ENCODE results near the gene ANKFN1.
"Not testable (repeated sequence)": the region's sequence is repeated elsewhere in the genome, so short reads cannot be mapped to it uniquely, and the experiment has no call there.

Gene ANKFN1

GRCh38 chr17:56284482-56284881 lies 131.2 kb downstream of the ANKFN1 start:
- Mint-ChIP-seq H3K36me3 (no peaks in the 10 kb centered on the region), H3K9me3 (no peaks in the 10 kb centered on the region), H3K27ac (no peak overlapping the region), H3K27me3 (no peaks in the 10 kb centered on the region), H3K4me1 (no peaks in the 10 kb centered on the region), H3K4me3 (no peak overlapping the region)

- H3K4me3 Mint-ChIP-seq, H3K36me3 Mint-ChIP-seq, H3K27ac Mint-ChIP-seq, H3K27me3 Mint-ChIP-seq, H3K9me3 Mint-ChIP-seq: not testable (repeated sequence)
- peaks cover 29% of the 10 kb centered on the region for H3K4me1 Mint-ChIP-seq
Observed at GRCh38 chr17:56288786-56289185, 135.5 kb downstream of the ANKFN1 start.

GRCh38 chr17:56289321-56289720 lies 136.0 kb downstream of the ANKFN1 start:
- H3K27ac Mint-ChIP-seq: no peak overlapping the region

GRCh38 chr17:56290101-56290801 lies 137.0 kb downstream of the ANKFN1 start:
- Mint-ChIP-seq H3K27ac (peak overlapping the region; percentile 21), H3K9me3 (no peaks in the 10 kb centered on the region), H3K4me3 (peak overlapping the region; percentile 66), H3K4me1 (peaks cover 29% of the 10 kb centered on the region), H3K27me3 (no peaks in the 10 kb centered on the region), H3K36me3 (no peaks in the 10 kb centered on the region)

More at GRCh38 chr17:56289321-56289720, 136.0 kb downstream of the ANKFN1 start:
- no peaks in the 10 kb centered on the region for H3K36me3 Mint-ChIP-seq
- no peaks in the 10 kb centered on the region for H3K27me3 Mint-ChIP-seq
- no peak overlapping the region for H3K4me3 Mint-ChIP-seq
- no peaks in the 10 kb centered on the region for H3K9me3 Mint-ChIP-seq
- H3K4me1 Mint-ChIP-seq: peaks cover 29% of the 10 kb centered on the region

GRCh38 chr17:56290802-56291118 lies 137.5 kb downstream of the ANKFN1 start:
- H3K4me3 Mint-ChIP-seq: peak overlapping the region; percentile 66
- H3K4me1 Mint-ChIP-seq: peaks cover 34% of the 10 kb centered on the region
- H3K36me3 Mint-ChIP-seq: no peaks in the 10 kb centered on the region
- H3K27ac Mint-ChIP-seq: peak overlapping the region; percentile 18
- H3K27me3 Mint-ChIP-seq: no peaks in the 10 kb centered on the region
- H3K9me3 Mint-ChIP-seq: no peaks in the 10 kb centered on the region

GRCh38 chr17:56291226-56291805 lies 138.0 kb downstream of the ANKFN1 start:
- no peaks in the 10 kb centered on the region for H3K27me3 Mint-ChIP-seq
- H3K36me3 Mint-ChIP-seq: no peaks in the 10 kb centered on the region
- no peaks in the 10 kb centered on the region for H3K9me3 Mint-ChIP-seq
- H3K4me1 Mint-ChIP-seq: peaks cover 34% of the 10 kb centered on the region
- H3K27ac Mint-ChIP-seq: no peak overlapping the region
- no peak overlapping the region for H3K4me3 Mint-ChIP-seq

- Mint-ChIP-seq H3K27ac (no peak overlapping the region), H3K27me3 (no peaks in the 10 kb centered on the region), H3K9me3 (no peaks in the 10 kb centered on the region)
Observed at GRCh38 chr17:56292010-56292409, 138.7 kb downstream of the ANKFN1 start.

GRCh38 chr17:56292578-56292977 lies 139.3 kb downstream of the ANKFN1 start:
- Mint-ChIP-seq H3K4me1 (peaks cover 44% of the 10 kb centered on the region), H3K9me3 (no peaks in the 10 kb centered on the region), H3K27ac (no peak overlapping the region), H3K36me3 (no peaks in the 10 kb centered on the region), H3K27me3 (no peaks in the 10 kb centered on the region), H3K4me3 (no peak overlapping the region)

More at GRCh38 chr17:56292010-56292409, 138.7 kb downstream of the ANKFN1 start:
- no peak overlapping the region for H3K4me3 Mint-ChIP-seq
- H3K4me1 Mint-ChIP-seq: peaks cover 38% of the 10 kb centered on the region
- no peaks in the 10 kb centered on the region for H3K36me3 Mint-ChIP-seq

- Mint-ChIP-seq H3K27ac (peak overlapping the region; percentile 61), H3K27me3 (peaks cover 1% of the 10 kb centered on the region), H3K36me3 (no peaks in the 10 kb centered on the region), H3K9me3 (no peaks in the 10 kb centered on the region), H3K4me1 (peaks cover 29% of the 10 kb centered on the region), H3K4me3 (peak overlapping the region; percentile 60)
Observed at GRCh38 chr17:56297184-56297583, 143.9 kb downstream of the ANKFN1 start.

GRCh38 chr17:56298846-56299245 lies 145.6 kb downstream of the ANKFN1 start:
- Mint-ChIP-seq H3K4me3 (no peak overlapping the region), H3K27me3 (peaks cover 1% of the 10 kb centered on the region), H3K4me1 (peaks cover 18% of the 10 kb centered on the region), H3K9me3 (no peaks in the 10 kb centered on the region), H3K27ac (no peak overlapping the region), H3K36me3 (no peaks in the 10 kb centered on the region)

- H3K27ac Mint-ChIP-seq: no peak overlapping the region
- no peaks in the 10 kb centered on the region for H3K9me3 Mint-ChIP-seq
- no peak overlapping the region for H3K4me3 Mint-ChIP-seq
- peaks cover 1% of the 10 kb centered on the region for H3K27me3 Mint-ChIP-seq
- no peaks in the 10 kb centered on the region for H3K36me3 Mint-ChIP-seq
- peaks cover 18% of the 10 kb centered on the region for H3K4me1 Mint-ChIP-seq
Observed at GRCh38 chr17:56300144-56300543, 146.9 kb downstream of the ANKFN1 start.

GRCh38 chr17:56305007-56305406 lies 151.7 kb downstream of the ANKFN1 start:
- H3K9me3 Mint-ChIP-seq: no peaks in the 10 kb centered on the region
- H3K4me1 Mint-ChIP-seq: no peaks in the 10 kb centered on the region
- no peak overlapping the region for H3K4me3 Mint-ChIP-seq
- H3K27me3 Mint-ChIP-seq: peaks cover 7% of the 10 kb centered on the region
- H3K27ac Mint-ChIP-seq: no peak overlapping the region
- H3K36me3 Mint-ChIP-seq: no peaks in the 10 kb centered on the region

- Mint-ChIP-seq H3K36me3 (no peaks in the 10 kb centered on the region), H3K27me3 (peaks cover 6% of the 10 kb centered on the region), H3K9me3 (no peaks in the 10 kb centered on the region), H3K4me1 (no peaks in the 10 kb centered on the region), H3K27ac (no peak overlapping the region), H3K4me3 (no peak overlapping the region)
Observed at GRCh38 chr17:56309897-56310296, 156.6 kb downstream of the ANKFN1 start.

GRCh38 chr17:56310782-56311181 lies 157.5 kb downstream of the ANKFN1 start:
- Mint-ChIP-seq H3K27me3 (peaks cover 6% of the 10 kb centered on the region), H3K9me3 (no peaks in the 10 kb centered on the region), H3K4me1 (no peaks in the 10 kb centered on the region), H3K4me3 (no peak overlapping the region), H3K27ac (no peak overlapping the region), H3K36me3 (no peaks in the 10 kb centered on the region)

GRCh38 chr17:56313201-56313600 lies 159.9 kb downstream of the ANKFN1 start:
- H3K27ac Mint-ChIP-seq: no peak overlapping the region
- H3K4me3 Mint-ChIP-seq: no peak overlapping the region
- no peaks in the 10 kb centered on the region for H3K4me1 Mint-ChIP-seq

GRCh38 chr17:56314026-56314425 lies 160.8 kb downstream of the ANKFN1 start:
- Mint-ChIP-seq H3K4me1 (no peaks in the 10 kb centered on the region), H3K27ac (no peak overlapping the region), H3K9me3 (no peaks in the 10 kb centered on the region), H3K36me3 (no peaks in the 10 kb centered on the region), H3K27me3 (peaks cover 6% of the 10 kb centered on the region), H3K4me3 (no peak overlapping the region)

More at GRCh38 chr17:56313201-56313600, 159.9 kb downstream of the ANKFN1 start:
- Mint-ChIP-seq H3K36me3 (no peaks in the 10 kb centered on the region), H3K9me3 (no peaks in the 10 kb centered on the region), H3K27me3 (peaks cover 6% of the 10 kb centered on the region)

All from activated naive CD4-positive, alpha-beta T cell treated with anti-CD3 and anti-CD28 coated beads, Interleukin-2, amount 50 U/mL, for 24 hours (primary cell).